ENCODE measurements around the gene SP100.

SP100 gene

GRCh38 chr2:230413479-230413878 is 2.5 kb upstream of the SP100 start:
- Histone ChIP-seq H3K27me3 (replicated peaks; ENCODE audit: control insufficient read depth, insufficient read depth, low read length) (no peaks in the 10 kb centered on the region), H3K36me3 (ENCODE audit: control insufficient read depth, insufficient read depth, low read length) (no peaks in the 10 kb centered on the region), H3K4me3 (replicated peaks; ENCODE audit: low read depth, low read length) (no peak overlapping the region)
- no peak for TF ChIP-seq CTCF (IDR thresholded peaks at IDR 0.05; ENCODE audit: insufficient read depth, low read length, poor library complexity, severe bottlenecking)
- DNase-seq (ENCODE audit: extremely low read depth, insufficient read length), result no peak

GRCh38 chr2:230414302-230414701 is 1.7 kb upstream of the SP100 start:
- H3K27me3 ChIP-seq (replicated peaks; ENCODE audit: control insufficient read depth, insufficient read depth, low read length), result no peaks in the 10 kb centered on the region
- no peak overlapping the region for H3K4me3 ChIP-seq (replicated peaks; ENCODE audit: low read depth, low read length)
- no peak for DNase-seq (ENCODE audit: extremely low read depth, insufficient read length)
- TF ChIP-seq CTCF (IDR thresholded peaks at IDR 0.05; ENCODE audit: insufficient read depth, low read length, poor library complexity, severe bottlenecking), result no peak
- no peaks in the 10 kb centered on the region for H3K36me3 ChIP-seq (ENCODE audit: control insufficient read depth, insufficient read depth, low read length)

- no peak for DNase-seq (ENCODE audit: extremely low read depth, insufficient read length)
- no peaks in the 10 kb centered on the region for H3K27me3 ChIP-seq (replicated peaks; ENCODE audit: control insufficient read depth, insufficient read depth, low read length)
- peak overlapping the region; percentile 97 for H3K4me3 ChIP-seq (replicated peaks; ENCODE audit: low read depth, low read length)
- H3K36me3 ChIP-seq (ENCODE audit: control insufficient read depth, insufficient read depth, low read length), result no peaks in the 10 kb centered on the region; the same call in 1 of the 2 replicates
- TF ChIP-seq CTCF (IDR thresholded peaks at IDR 0.05; ENCODE audit: insufficient read depth, low read length, poor library complexity, severe bottlenecking), result no peak
These were observed 1.4 kb downstream of the SP100 start for GRCh38 chr2:230417436-230417835.

- no peak for DNase-seq (ENCODE audit: extremely low read depth, insufficient read length)
- H3K36me3 ChIP-seq (ENCODE audit: control insufficient read depth, insufficient read depth, low read length), result peaks cover 2% of the 10 kb centered on the region
- TF ChIP-seq CTCF (IDR thresholded peaks at IDR 0.05; ENCODE audit: insufficient read depth, low read length, poor library complexity, severe bottlenecking), result no peak
- H3K4me3 ChIP-seq (replicated peaks; ENCODE audit: low read depth, low read length), result peak overlapping the region; percentile 97
- no peaks in the 10 kb centered on the region for H3K27me3 ChIP-seq (replicated peaks; ENCODE audit: control insufficient read depth, insufficient read depth, low read length)
These were observed 2.5 kb downstream of the SP100 start for GRCh38 chr2:230418341-230419016.

GRCh38 chr2:230419181-230419580 is 3.2 kb downstream of the SP100 start:
- DNase-seq (ENCODE audit: extremely low read depth, insufficient read length), result no peak
- Histone ChIP-seq H3K4me3 (replicated peaks; ENCODE audit: low read depth, low read length) (peak overlapping the region; percentile 97), H3K27me3 (replicated peaks; ENCODE audit: control insufficient read depth, insufficient read depth, low read length) (no peaks in the 10 kb centered on the region), H3K36me3 (ENCODE audit: control insufficient read depth, insufficient read depth, low read length) (peaks cover 2% of the 10 kb centered on the region)
- TF ChIP-seq CTCF (IDR thresholded peaks at IDR 0.05; ENCODE audit: insufficient read depth, low read length, poor library complexity, severe bottlenecking), result no peak

- no peak overlapping the region for H3K4me3 ChIP-seq (replicated peaks; ENCODE audit: low read depth, low read length)
- H3K36me3 ChIP-seq (ENCODE audit: control insufficient read depth, insufficient read depth, low read length), result peaks cover 2% of the 10 kb centered on the region
- DNase-seq (ENCODE audit: extremely low read depth, insufficient read length), result no peak
- no peaks in the 10 kb centered on the region for H3K27me3 ChIP-seq (replicated peaks; ENCODE audit: control insufficient read depth, insufficient read depth, low read length)
- no peak for TF ChIP-seq CTCF (IDR thresholded peaks at IDR 0.05; ENCODE audit: insufficient read depth, low read length, poor library complexity, severe bottlenecking)
These were observed 6.1 kb downstream of the SP100 start for GRCh38 chr2:230422149-230422548.

All from GM06990 (cell line).